B cell (primary cell): ENCODE results near the gene GAL3ST2. TPM values are rescaled to one million over a fixed set of nuclear protein-coding genes. Genes with fewer than 3 reads are reported as not detected.

Source experiments
- ATAC-seq: fragments of 200-7000 bp; cut with Tn5 transposase; one replicate; pipeline ENCODE4 v1.10.0; 2021; ENCODE audit warnings: low read depth, mild to moderate bottlenecking, moderate number of reproducible peaks, moderate library complexity
- CTCF ChIA-PET: fragments of 350-600 bp; sonication (Branson Sonifier 250); formaldehyde crosslinking; loops from one replicate; lab custom pipeline; 2021; ENCODE audit warnings: antibody characterized with exemption, inconsistent platforms; lab: Charles Lee
- POLR2A ChIA-PET: fragments of 350-600 bp; sonication (Branson Sonifier 250); formaldehyde crosslinking; loops from one replicate; lab custom pipeline; 2021; ENCODE audit warnings: antibody characterized with exemption; lab: Charles Lee
- DNase-seq: peaks from one replicate; pipeline ENCODE4 v3.0.0; 2013
- H2AFZ ChIP-seq: 2 replicates; pipeline ENCODE4 v1.6.1; 2012; ENCODE audit warnings: mild to moderate bottlenecking, low read depth, low read length; ENCODE audit not compliant: insufficient read depth, poor library complexity, severe bottlenecking
- H3K27ac ChIP-seq, 2 donors: 1 replicate in 1 of 2; 2 replicates in 1 of 2; pipeline ENCODE4 v1.5.1; 2012 to 2013; ENCODE audit warnings: low read length in 2 of 2, mild to moderate bottlenecking in 2 of 2, moderate library complexity in 1 of 2
- H3K27me3 ChIP-seq, 4 experiments: fragments of 200-600 bp in 1 of 4; sonication (generic) in 1 of 4; replicated peaks in 1 of 4; 1 replicate in 2 of 4; 2 replicates in 2 of 4; pipeline versions ENCODE4 v1.6.1 to v1.7.0; 2013 to 2016; ENCODE audit warnings: low read length in 3 of 4, mild to moderate bottlenecking in 2 of 4, mixed read lengths in 1 of 4, moderate library complexity in 1 of 4; ENCODE audit not compliant: insufficient read depth in 4 of 4, control insufficient read depth in 3 of 4; ENCODE audit errors: control extremely low read depth in 1 of 4
- H3K36me3 ChIP-seq, 2 experiments: replicated peaks in 1 of 2; 1 replicate in 1 of 2; 2 replicates in 1 of 2; pipeline versions ENCODE4 v1.6.1 to v1.7.1; 2013; ENCODE audit warnings: low read length in 1 of 2; ENCODE audit not compliant: insufficient read depth in 2 of 2, control insufficient read depth in 1 of 2; ENCODE audit errors: control extremely low read depth in 1 of 2, extremely low read depth in 1 of 2
- H3K4me1 ChIP-seq, 2 donors: fragments of 200-600 bp in 1 of 2; sonication (generic) in 1 of 2; 1 replicate in 1 of 2; 2 replicates in 1 of 2; pipeline versions ENCODE4 v1.5.1 to v1.6.1; 2013 to 2017; ENCODE audit warnings: low read length in 2 of 2; ENCODE audit not compliant: control insufficient read depth in 2 of 2, insufficient read depth in 2 of 2
- H3K4me2 ChIP-seq: replicated peaks from 2 replicates; pipeline ENCODE3; 2012; ENCODE audit warnings: mild to moderate bottlenecking, low read depth, low read length; ENCODE audit not compliant: poor library complexity, severe bottlenecking
- H3K4me3 ChIP-seq, 5 experiments: fragments of 200-600 bp in 1 of 5; sonication (generic) in 1 of 5; 1 replicate in 3 of 5; 2 replicates in 2 of 5; pipeline versions ENCODE4 v1.5.1 to v1.7.0; 2011 to 2016; ENCODE audit warnings: low read length in 4 of 5, mild to moderate bottlenecking in 4 of 5, low read depth in 2 of 5, control low read depth in 1 of 5, moderate library complexity in 1 of 5; ENCODE audit not compliant: insufficient read depth in 1 of 5; ENCODE audit errors: control extremely low read depth in 1 of 5, extremely low read depth in 1 of 5
- H3K79me2 ChIP-seq: fragments of 200-600 bp; sonication (generic); one replicate; pipeline ENCODE4 v1.6.0; 2016; ENCODE audit warnings: low read length; ENCODE audit not compliant: control insufficient read depth, insufficient read depth
- H3K9ac ChIP-seq: fragments of 200-600 bp; sonication (generic); 2 replicates; pipeline ENCODE4 v1.6.1; 2017; ENCODE audit warnings: mild to moderate bottlenecking, low read length, moderate library complexity
- H3K9me3 ChIP-seq, 3 donors: one replicate each; pipeline versions ENCODE4 v1.6.1 to v1.7.1; 2013; ENCODE audit warnings: low read length in 2 of 3; ENCODE audit not compliant: control insufficient read depth in 2 of 3, insufficient read depth in 1 of 3; ENCODE audit errors: control extremely low read depth in 1 of 3
- H4K20me1 ChIP-seq: 2 replicates; pipeline ENCODE4 v1.6.0; 2012; ENCODE audit warnings: mild to moderate bottlenecking, low read length; ENCODE audit not compliant: insufficient read depth, control insufficient read depth, poor library complexity, severe bottlenecking
- H3K27ac Mint-ChIP-seq: one replicate; pipeline ENCODE4 v1.8.0; 2021; ENCODE audit warnings: mixed read lengths
- H3K27me3 Mint-ChIP-seq: one replicate; pipeline ENCODE4 v1.8.0; 2021; ENCODE audit warnings: mixed read lengths
- H3K4me1 Mint-ChIP-seq: one replicate; pipeline ENCODE4 v1.8.0; 2021; ENCODE audit warnings: mixed read lengths
- H3K4me3 Mint-ChIP-seq: one replicate; pipeline ENCODE4 v1.8.0; 2021; ENCODE audit warnings: mixed read lengths
- H3K9me3 Mint-ChIP-seq: one replicate; pipeline ENCODE4 v1.8.0; 2022; ENCODE audit warnings: mixed read lengths; ENCODE audit not compliant: insufficient read depth
- CTCF ChIP-seq: fragments of 200-600 bp; IDR thresholded peaks from one replicate; pipeline ENCODE4 v1.8.0; 2022; ENCODE audit warnings: antibody characterized with exemption, mild to moderate bottlenecking
- EZH2 ChIP-seq: IDR thresholded peaks from 2 replicates; pipeline ENCODE4 v1.6.1; 2012; ENCODE audit warnings: borderline replicate concordance, low read depth, mild to moderate bottlenecking, moderate library complexity, low read length; ENCODE audit not compliant: insufficient read depth, poor library complexity, severe bottlenecking
- WGBS: methylation state at CpG from one replicate; pipeline ENCODE4 v1.1.5; 2013; ENCODE audit warnings: missing lambda C conversion rate; ENCODE audit not compliant: insufficient coverage; 5-methylcytosine and 5-hydroxymethylcytosine counted together
- intact Hi-C: fragments of 100-400 bp; cut with micrococcal nuclease; formaldehyde crosslinking; loops from one replicate; pipeline ENCODE4 v1.10.0; 2022
- polyA plus RNA-seq: library from polyadenylated mRNA; depleted of rRNA; stranded (reverse); fragments of >200 nt; gene quantifications from 2 replicates; pipeline ENCODE4 v1.2.3, GENCODE V29; 2012
- total RNA-seq, 2 donors: library from RNA; stranded (reverse); fragments of 120-200 nt in 1 of 2; gene quantifications; 1 replicate in 1 of 2; 2 replicates in 1 of 2; pipeline versions ENCODE4 v1.2.3 to v1.2.4, GENCODE V29; 2013 to 2022

Gene GAL3ST2
- total and polyA plus RNA-seq, 2 donors (not counting 1 experiment from before 2014, with no cell fraction given): 0.10 TPM; not detected in 1

- intact Hi-C loops: no loop called here
- H3K4me1 Mint-ChIP-seq: no peaks in the 10 kb centered on the region
- Histone ChIP-seq H3K36me3 (peaks cover 0 to 24% of the 10 kb centered on the region in 2 experiments), H3K27me3 (no peaks in the 10 kb centered on the region), H3K4me3 (no peak overlapping the region), H3K4me1 (no peaks in the 10 kb centered on the region), H3K9ac (no peak overlapping the region), H3K4me2 (no peak overlapping the region), H2AFZ (no peak overlapping the region), H3K27ac (no peak overlapping the region), H3K79me2 (peaks cover 3% of the 10 kb centered on the region), H3K9me3 (no peaks in the 10 kb centered on the region), H4K20me1 (no peaks in the 10 kb centered on the region)
- H3K4me3 Mint-ChIP-seq: no peak overlapping the region
- no peaks in the 10 kb centered on the region for H3K27me3 Mint-ChIP-seq
- ChIA-PET POLR2A (no interaction called here), CTCF (no interaction called here)
- H3K27ac Mint-ChIP-seq: no peak overlapping the region
- DNase-seq (no peak), ATAC-seq (no peak)
- TF ChIP-seq CTCF (no peak), EZH2 (no peak)
- 99% methylated on average over 17 of the region's 17 CpGs for WGBS
- no peaks in the 10 kb centered on the region for H3K9me3 Mint-ChIP-seq
Observed at GRCh38 chr2:241753493-241753892, 23.1 kb upstream of the GAL3ST2 start.

GRCh38 chr2:241754042-241754441 lies 22.6 kb upstream of the GAL3ST2 start:
- POLR2A ChIA-PET: no interaction called here
- DNase-seq (no peak), ATAC-seq (no peak)
- Mint-ChIP-seq H3K27me3 (no peaks in the 10 kb centered on the region), H3K4me1 (no peaks in the 10 kb centered on the region), H3K4me3 (no peak overlapping the region), H3K27ac (no peak overlapping the region), H3K9me3 (no peaks in the 10 kb centered on the region)
- CTCF ChIA-PET: no interaction called here
- no peak overlapping the region for H3K9ac ChIP-seq
- H3K27ac ChIP-seq: no peak overlapping the region
- H3K27me3 ChIP-seq: no peaks in the 10 kb centered on the region
- H3K4me3 ChIP-seq: no peak overlapping the region
- H3K4me1 ChIP-seq: no peaks in the 10 kb centered on the region
- H4K20me1 ChIP-seq: no peaks in the 10 kb centered on the region
- no peak overlapping the region for H3K4me2 ChIP-seq
- H2AFZ ChIP-seq: no peak overlapping the region
- H3K79me2 ChIP-seq: peaks cover 3% of the 10 kb centered on the region
- intact Hi-C loops: no loop called here
- TF ChIP-seq EZH2: no peak
- TF ChIP-seq CTCF: no peak
- H3K9me3 ChIP-seq: no peaks in the 10 kb centered on the region
- WGBS: 98% methylated on average over 20 of the region's 20 CpGs
- H3K36me3 ChIP-seq: peaks cover 0 to 21% of the 10 kb centered on the region in 2 experiments
